Islet of Langerhans (tissue), 1 donor: Measurements from ENCODE around the gene TMEM269.

Experiments
- FAIRE-seq: peaks from one replicate; lab custom pipeline; 2011; peaks lifted over from hg19 to GRCh38; lab: Jason Lieb, UNC

The TMEM269 gene, protein sequence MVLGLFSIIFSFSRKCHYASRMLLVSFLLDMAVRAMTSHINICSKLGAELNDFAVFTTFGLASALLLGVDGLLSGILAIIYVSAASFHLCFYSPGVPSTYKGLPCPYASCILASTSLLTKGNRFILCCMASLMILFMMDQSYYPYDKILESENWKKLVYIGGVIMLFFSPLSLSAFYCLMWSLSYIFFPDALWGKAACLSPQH

DNA sequence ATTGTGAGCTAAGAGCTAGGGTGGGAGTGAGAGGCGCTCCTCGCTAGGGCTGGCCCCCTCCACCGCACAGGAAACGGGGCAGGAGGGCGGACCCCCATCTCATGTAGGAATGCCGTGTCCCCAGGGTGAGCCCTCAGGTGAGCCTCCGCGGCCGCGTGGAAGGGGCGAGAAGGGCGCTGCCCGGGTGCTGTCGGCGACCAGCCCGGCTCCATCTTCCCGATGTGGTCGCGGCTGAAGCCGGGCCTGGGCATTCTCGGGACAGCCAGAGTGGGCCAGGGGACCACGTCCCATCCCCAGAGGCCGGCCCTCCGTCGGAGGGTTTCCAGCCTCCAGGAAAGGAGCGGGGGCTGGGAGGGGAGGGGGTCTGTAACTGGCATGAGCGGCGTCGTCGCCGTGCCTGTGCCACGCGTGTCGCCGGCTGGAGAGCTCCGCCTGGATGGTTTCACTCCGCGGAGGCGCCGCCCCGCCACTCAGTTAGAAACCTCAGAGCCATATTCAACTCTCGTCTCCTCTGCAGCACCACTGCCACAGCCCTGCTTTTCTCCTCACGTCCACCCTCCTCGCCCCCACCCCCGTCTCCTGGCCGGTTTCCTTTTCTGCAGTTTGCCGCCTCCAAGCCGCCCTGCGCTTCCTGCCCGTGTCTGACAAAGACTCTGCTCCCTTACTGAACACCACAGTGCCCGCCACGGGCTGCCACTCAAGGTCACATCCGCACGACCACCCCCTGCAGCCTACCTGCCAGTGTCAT is at the start of gene TMEM269:
Gene TMEM269, plus strand, starts transcription at position 46 of the 748 bp plus-strand sequence. CDS start 4,903 bp downstream, outside the sequence.
- FAIRE-seq, result no peak

DNA sequence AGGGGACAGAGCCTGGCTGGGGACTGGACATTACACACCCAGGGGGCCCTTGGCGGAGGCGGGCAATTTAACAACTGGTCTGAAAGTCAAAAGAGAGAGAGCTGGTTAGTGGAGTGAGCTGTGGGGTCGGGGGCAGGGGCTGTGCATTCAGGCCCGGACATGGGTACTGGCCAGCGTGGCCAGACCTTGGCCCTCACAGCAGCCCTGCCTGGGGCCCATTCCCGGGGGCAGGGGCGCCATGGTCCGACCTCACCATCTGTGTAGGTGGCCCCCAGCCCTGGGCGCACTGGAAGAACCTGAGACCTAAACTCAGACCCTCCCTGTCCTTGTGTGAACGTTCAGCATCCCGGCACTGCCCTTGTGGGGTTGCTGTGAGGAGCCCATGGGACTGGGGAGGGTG is 49.7 kb upstream of the TMEM269 start:
- FAIRE-seq, result no peak

- no peak for FAIRE-seq
These were observed 49.2 kb upstream of the TMEM269 start for GRCh38 chr1:42735477-42736105.

- no peak for FAIRE-seq
These were observed 48.6 kb upstream of the TMEM269 start for GRCh38 chr1:42736152-42736551.

- no peak for FAIRE-seq
These were observed 48.1 kb upstream of the TMEM269 start for GRCh38 chr1:42736571-42737200.

- no peak for FAIRE-seq
These were observed 47.5 kb upstream of the TMEM269 start for GRCh38 chr1:42737257-42737656.

DNA sequence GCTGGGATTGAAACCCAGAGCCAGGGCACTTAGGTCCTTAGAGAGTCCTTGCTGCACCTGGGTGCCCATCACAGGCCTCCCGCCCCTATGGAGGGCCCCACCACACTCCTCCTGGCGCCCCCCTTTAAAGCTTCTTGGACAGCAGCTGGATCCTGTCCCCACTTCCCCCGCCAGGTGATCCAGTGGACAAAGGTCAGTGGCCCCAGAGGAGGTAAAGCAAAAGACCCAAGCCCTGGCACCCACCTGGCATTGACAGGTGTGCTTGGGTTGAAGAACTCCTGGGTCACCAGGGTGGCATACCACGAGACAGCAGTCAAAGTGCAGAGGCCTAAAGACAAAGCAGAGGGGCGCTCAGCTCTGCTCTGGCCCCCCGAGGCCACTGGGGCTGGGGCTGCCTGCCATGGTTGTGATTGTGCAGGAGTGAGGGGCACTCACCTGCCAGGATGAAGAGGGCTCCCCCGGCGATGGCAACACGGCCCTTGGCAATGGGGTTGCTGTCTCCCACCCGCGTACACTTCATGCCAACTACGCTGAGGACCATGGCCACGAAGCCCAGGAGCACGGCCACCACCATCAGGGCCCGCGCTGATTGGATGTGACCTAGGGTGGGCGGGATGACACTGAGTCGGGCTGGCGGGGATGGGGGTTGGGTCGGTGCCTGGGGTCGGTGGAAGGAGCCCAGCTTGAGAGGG is 46.7 kb upstream of the TMEM269 start:
- FAIRE-seq, result no peak

GRCh38 chr1:42738678-42739226 is 46.0 kb upstream of the TMEM269 start:
- FAIRE-seq, result no peak

GRCh38 chr1:42739753-42740700 is 44.8 kb upstream of the TMEM269 start, which contains the start of gene CLDN19:
TSS of gene CLDN19 (minus strand) at chr1:42740236. CDS start at chr1:42740063, 173 bp downstream.
- FAIRE-seq, result no peak

DNA sequence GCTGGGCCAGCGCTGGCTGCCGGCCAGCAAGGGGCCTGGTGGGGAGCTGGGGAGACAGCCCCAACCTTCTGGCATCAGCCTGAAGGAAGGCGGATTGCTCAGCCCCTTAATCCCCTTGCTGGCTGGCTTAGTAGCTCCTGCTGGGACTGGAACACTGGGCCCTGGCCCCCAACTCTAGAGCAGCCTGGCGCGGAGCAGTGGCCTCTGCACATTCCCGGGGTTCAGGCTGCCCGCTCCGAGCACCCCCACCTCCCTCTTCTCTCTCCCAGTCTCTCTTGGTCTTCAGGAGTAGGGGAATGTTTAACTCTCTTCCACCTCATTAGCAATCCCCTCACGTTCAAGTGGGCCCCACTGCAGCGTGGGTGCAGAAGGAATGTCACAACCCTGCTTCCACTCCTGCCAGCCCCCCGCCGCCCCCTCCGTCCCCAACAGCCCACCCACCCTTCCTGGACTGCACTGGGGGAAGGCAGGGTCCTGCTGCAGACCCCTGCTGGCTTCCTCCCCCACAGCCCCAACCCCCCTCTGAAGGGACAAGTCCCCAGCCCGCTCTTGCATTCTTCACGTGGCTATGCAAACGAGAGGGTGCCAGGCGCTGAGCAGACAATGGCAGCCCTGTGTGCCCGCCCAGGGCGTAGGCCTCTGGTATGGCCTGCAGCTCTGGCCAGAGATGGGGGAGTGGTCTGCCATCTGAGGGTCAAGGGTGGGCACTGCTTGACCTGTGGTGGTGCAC is 43.8 kb upstream of the TMEM269 start:
- FAIRE-seq, result no peak

- FAIRE-seq, result no peak
These were observed 43.1 kb upstream of the TMEM269 start for GRCh38 chr1:42741706-42742105.

GRCh38 chr1:42742141-42742540 is 42.6 kb upstream of the TMEM269 start:
- FAIRE-seq, result no peak

DNA sequence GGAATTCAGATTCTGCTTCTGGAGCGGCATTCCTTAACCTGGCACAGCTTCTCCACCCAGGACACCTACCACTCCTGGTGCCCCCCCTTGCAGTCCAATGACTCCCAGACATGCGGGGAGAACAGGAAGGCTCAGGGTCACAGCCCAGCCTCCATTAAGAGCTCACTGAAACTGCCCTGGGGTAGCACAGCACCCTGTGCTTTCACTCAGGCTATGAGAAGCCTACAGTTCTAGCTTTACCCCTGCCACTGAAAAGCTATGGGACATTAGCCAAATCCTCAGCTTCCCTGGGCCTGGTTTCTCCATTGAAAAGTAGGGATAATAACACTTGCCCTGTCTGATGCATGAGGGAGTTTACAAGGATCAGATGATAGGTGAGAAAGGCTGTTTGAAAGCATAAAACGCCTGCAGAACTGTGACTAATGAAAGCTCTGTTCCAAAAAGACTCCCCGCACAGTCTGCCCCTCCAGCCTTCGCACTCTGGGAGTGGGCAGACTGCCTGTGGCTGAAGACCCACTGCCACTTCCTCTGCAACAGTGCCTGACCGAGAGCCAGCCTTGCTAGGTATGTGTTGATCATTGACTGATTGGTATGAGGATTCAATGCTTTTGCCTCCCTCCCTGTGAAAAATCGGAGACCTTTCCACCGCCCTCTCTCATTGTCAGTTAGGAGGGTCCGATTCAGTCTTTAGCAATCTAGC is 42.0 kb upstream of the TMEM269 start:
- no peak for FAIRE-seq

DNA sequence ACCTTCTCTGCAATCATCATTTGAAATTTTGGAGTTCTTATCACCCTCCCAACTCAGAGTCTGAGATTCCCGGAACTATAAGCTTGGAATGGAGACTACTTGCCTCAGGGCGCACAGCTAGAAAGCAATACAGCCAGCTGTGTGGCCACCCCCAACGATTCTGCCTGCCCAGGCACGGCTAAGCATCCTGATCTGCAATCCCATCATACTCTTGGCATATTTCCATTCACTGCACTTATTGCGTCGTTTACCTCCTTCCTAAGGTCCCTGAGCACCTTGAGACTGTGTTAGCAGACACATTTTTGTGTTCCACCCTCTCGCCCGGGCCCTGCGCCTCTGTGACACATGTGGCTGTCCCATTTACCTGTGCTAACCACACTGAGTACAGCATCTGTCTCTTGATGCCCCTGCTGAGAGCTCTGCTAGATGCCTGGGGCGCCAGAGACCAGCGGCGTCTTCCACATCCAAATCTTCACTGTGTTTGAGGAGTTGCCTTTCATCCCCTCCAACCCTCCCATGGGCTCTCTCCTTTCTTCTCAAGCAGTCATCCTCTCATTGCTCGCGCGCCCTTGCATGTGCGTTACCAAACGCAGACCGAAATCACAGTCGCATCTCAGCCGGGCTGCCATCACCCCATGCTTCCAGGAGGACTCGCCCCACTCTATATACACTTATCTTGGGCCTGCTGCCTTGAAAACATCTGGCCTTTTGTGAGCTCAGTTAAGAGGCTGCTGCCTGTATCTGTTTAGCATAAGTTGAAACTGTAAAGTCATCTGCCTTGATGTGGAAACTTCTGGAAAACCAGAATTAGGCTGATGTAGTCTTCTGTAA is 41.3 kb upstream of the TMEM269 start:
- FAIRE-seq, result no peak

DNA sequence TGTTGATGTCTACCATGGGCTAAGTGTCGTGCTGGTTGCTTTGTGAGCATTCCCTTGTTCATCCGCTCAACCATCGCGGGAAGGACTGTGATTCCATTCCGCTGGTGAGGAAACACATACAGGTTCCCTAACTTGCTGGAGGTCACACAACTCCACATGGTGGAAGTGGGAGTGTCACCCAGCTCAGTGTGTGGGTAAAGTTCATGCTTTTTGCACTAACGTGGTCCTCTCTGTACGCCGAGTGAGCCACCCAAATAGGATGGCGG is 40.7 kb upstream of the TMEM269 start:
- no peak for FAIRE-seq

- no peak for FAIRE-seq
These were observed 38.9 kb upstream of the TMEM269 start for GRCh38 chr1:42745851-42746250.

DNA sequence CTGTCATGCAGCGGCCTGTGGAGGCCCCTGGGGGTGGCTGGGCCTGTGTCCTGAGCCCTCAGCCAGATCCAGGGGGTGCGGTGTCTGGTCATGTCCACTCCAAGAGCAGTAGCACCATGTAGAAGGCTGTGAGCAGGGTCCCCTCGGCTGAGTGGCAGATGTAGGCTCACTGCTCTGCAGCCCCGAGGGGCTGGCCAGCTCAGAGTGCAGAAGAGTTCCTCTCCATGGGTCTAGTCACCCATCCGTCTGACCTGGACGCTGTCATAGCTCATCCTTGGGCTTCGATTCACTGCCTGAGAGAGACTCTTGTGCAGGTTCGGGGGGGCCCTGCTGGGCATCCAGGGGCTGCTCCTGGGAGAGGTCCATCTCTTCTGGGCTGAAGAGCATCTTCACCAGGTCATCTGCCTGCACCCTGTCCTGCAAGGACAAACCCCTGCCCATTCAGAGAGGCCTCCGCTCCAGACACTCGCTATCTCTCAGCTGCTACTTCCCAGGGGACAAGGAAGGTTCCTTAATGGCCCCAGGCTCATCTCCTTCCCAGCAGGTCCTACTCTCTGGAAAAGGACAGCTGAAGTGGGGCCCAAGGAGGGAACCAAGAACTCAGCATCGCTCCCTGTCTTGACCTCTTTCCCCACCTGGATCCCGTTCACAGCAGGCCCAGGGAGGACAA is 38.2 kb upstream of the TMEM269 start:
- FAIRE-seq, result no peak

DNA sequence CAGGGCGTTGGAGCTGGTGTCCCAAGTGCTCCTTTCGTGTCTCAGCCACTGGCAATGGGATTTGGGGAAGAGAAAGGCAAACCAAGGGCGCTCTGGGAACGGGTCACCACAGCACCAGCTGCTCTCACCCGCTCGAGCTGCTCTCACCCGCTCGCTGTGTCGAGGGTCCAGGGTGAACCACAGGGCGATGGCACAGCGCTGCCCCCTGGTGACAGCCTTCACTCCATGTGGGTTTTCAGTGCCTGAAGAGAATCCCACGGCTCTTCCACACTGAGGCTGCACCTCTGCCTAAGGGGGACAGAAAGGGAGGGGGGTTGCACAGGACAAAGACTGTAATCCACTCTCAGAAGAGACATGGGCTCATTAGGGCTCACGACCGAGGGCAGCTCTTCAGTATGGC is 37.7 kb upstream of the TMEM269 start:
- no peak for FAIRE-seq
